ENCODE measurements around the gene SNURF. TPM values are rescaled to one million over a fixed set of nuclear protein-coding genes. Genes with fewer than 3 reads are reported as not detected.

The SNURF gene
- total RNA-seq, 2 donors from 2014 or later = 21.8 to 27.2 TPM

GRCh38 chr15:24977686-24978085 lies 22.9 kb downstream of the SNURF start:
- H3K27ac ChIP-seq (ENCODE audit: low read depth, low read length) = no peak overlapping the region
- Mint-ChIP-seq H3K27me3 (ENCODE audit: insufficient read depth) (no peaks in the 10 kb centered on the region), H3K36me3 (ENCODE audit: low read depth) (peaks cover 78% of the 10 kb centered on the region), H3K4me3 (no peak overlapping the region), H3K4me1 (peaks cover 16% of the 10 kb centered on the region), H3K27ac (peak overlapping the region; percentile 64), H3K9me3 (peaks cover 44% of the 10 kb centered on the region)
- no peaks in the 10 kb centered on the region for H3K27me3 ChIP-seq (ENCODE audit: control insufficient read depth, insufficient read depth, low read length, poor library complexity, severe bottlenecking)
- no peak for DNase-seq
- WGBS, 2 experiments (ENCODE audit: insufficient coverage in 1 of 2, insufficient read length in 1 of 2) = 86% methylated on average over 6 to 9 of the region's 9 CpGs
- no peak overlapping the region for H3K4me3 ChIP-seq (ENCODE audit: low read length)
- H3K36me3 ChIP-seq (ENCODE audit: control insufficient read depth, insufficient read depth, low read length) = peaks cover 84% of the 10 kb centered on the region
- TF ChIP-seq, protein P1, sequence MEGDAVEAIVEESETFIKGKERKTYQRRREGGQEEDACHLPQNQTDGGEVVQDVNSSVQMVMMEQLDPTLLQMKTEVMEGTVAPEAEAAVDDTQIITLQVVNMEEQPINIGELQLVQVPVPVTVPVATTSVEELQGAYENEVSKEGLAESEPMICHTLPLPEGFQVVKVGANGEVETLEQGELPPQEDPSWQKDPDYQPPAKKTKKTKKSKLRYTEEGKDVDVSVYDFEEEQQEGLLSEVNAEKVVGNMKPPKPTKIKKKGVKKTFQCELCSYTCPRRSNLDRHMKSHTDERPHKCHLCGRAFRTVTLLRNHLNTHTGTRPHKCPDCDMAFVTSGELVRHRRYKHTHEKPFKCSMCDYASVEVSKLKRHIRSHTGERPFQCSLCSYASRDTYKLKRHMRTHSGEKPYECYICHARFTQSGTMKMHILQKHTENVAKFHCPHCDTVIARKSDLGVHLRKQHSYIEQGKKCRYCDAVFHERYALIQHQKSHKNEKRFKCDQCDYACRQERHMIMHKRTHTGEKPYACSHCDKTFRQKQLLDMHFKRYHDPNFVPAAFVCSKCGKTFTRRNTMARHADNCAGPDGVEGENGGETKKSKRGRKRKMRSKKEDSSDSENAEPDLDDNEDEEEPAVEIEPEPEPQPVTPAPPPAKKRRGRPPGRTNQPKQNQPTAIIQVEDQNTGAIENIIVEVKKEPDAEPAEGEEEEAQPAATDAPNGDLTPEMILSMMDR (conservative IDR thresholded peaks at IDR 0.05) = no peak
- no peak overlapping the region for H3K9ac ChIP-seq (ENCODE audit: extremely low read depth, low read length, poor library complexity, severe bottlenecking)
- H3K4me1 ChIP-seq (ENCODE audit: control insufficient read depth, insufficient read depth, low read length) = no peaks in the 10 kb centered on the region
- peaks cover 34% of the 10 kb centered on the region for H3K9me3 ChIP-seq (ENCODE audit: control insufficient read depth, low read length)

GRCh38 chr15:24985224-24985623 lies 30.4 kb downstream of the SNURF start:
- DNase-seq = no peak
- Histone ChIP-seq H3K9ac (ENCODE audit: extremely low read depth, low read length, poor library complexity, severe bottlenecking) (no peak overlapping the region), H3K4me3 (ENCODE audit: low read length) (no peak overlapping the region), H3K27ac (ENCODE audit: low read depth, low read length) (no peak overlapping the region), H3K9me3 (ENCODE audit: control insufficient read depth, low read length) (peaks cover 37% of the 10 kb centered on the region), H3K4me1 (ENCODE audit: control insufficient read depth, insufficient read depth, low read length) (no peaks in the 10 kb centered on the region), H3K36me3 (ENCODE audit: control insufficient read depth, insufficient read depth, low read length) (peaks cover 67% of the 10 kb centered on the region), H3K27me3 (ENCODE audit: control insufficient read depth, insufficient read depth, low read length, poor library complexity, severe bottlenecking) (no peaks in the 10 kb centered on the region)
- TF ChIP-seq, protein P1 (conservative IDR thresholded peaks at IDR 0.05) = no peak
- WGBS, 2 experiments (ENCODE audit: insufficient coverage in 1 of 2, insufficient read length in 1 of 2) = 87 to 92% methylated on average over 6 to 7 of the region's 7 CpGs
- H3K4me1 Mint-ChIP-seq = peaks cover 14% of the 10 kb centered on the region
- H3K27me3 Mint-ChIP-seq (ENCODE audit: insufficient read depth) = no peaks in the 10 kb centered on the region
- no peak overlapping the region for H3K27ac Mint-ChIP-seq
- peaks cover 41% of the 10 kb centered on the region for H3K9me3 Mint-ChIP-seq
- H3K36me3 Mint-ChIP-seq (ENCODE audit: low read depth) = peaks cover 49% of the 10 kb centered on the region
- no peak overlapping the region for H3K4me3 Mint-ChIP-seq

- H3K9me3 Mint-ChIP-seq = peaks cover 41% of the 10 kb centered on the region
- peaks cover 58% of the 10 kb centered on the region for H3K36me3 ChIP-seq (ENCODE audit: control insufficient read depth, insufficient read depth, low read length)
- no peak overlapping the region for H3K9ac ChIP-seq (ENCODE audit: extremely low read depth, low read length, poor library complexity, severe bottlenecking)
- H3K4me3 ChIP-seq (ENCODE audit: low read length) = no peak overlapping the region
- TF ChIP-seq, protein P1 (conservative IDR thresholded peaks at IDR 0.05) = no peak
- H3K27ac ChIP-seq (ENCODE audit: low read depth, low read length) = no peak overlapping the region
- no peak overlapping the region for H3K4me3 Mint-ChIP-seq
- H3K27me3 Mint-ChIP-seq (ENCODE audit: insufficient read depth) = no peaks in the 10 kb centered on the region
- 89 to 95% methylated on average over 6 of the region's 6 CpGs for WGBS, 2 experiments (ENCODE audit: insufficient coverage in 1 of 2, insufficient read length in 1 of 2)
- peaks cover 19% of the 10 kb centered on the region for H3K4me1 Mint-ChIP-seq
- no peak for DNase-seq
- H3K4me1 ChIP-seq (ENCODE audit: control insufficient read depth, insufficient read depth, low read length) = no peaks in the 10 kb centered on the region
- H3K36me3 Mint-ChIP-seq (ENCODE audit: low read depth) = peaks cover 41% of the 10 kb centered on the region
- H3K27me3 ChIP-seq (ENCODE audit: control insufficient read depth, insufficient read depth, low read length, poor library complexity, severe bottlenecking) = no peaks in the 10 kb centered on the region
- peaks cover 29% of the 10 kb centered on the region for H3K9me3 ChIP-seq (ENCODE audit: control insufficient read depth, low read length)
- H3K27ac Mint-ChIP-seq = no peak overlapping the region
These were observed 31.9 kb downstream of the SNURF start for GRCh38 chr15:24986653-24987052.

Other genes with a start within 250 kb of the SNURF start
- 100 to 1,000 TPM; 287 to 299 TPM for gene SNRPN, start within 50 bp of the SNURF start, total RNA-seq

Measured in endodermal cell (in vitro differentiated cells).